ENCODE results near the gene C10orf71.

The C10orf71 gene

GRCh38 chr10:49294731-49295130 lies 4.2 kb upstream of the C10orf71 start:
- no peak for DNase-seq

DNA sequence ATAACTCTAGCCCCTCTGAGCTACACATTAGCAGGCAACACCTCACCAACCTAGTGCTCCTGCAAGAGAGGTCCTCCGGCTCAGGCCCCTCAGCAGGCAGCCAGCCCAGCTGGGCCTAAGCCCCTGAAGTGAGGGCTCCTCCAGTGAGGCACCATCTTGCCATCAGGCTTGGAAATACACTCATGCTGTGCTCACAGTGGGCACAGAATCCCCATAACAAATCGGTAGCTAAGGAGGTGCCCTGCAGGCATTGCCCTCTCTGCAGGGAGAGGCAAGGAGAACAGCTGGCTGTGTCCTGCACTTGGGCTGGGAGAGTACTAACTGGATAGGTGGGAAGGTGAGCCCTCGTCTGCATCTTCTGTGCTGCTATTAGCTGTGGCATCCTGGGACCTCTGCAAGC lies 3.7 kb upstream of the C10orf71 start:
- no peak for DNase-seq

GRCh38 chr10:49296382-49296781 lies 2.6 kb upstream of the C10orf71 start:
- DNase-seq, result no peak

- DNase-seq, result no peak
These were observed 2.1 kb upstream of the C10orf71 start for GRCh38 chr10:49296836-49297235.

DNA sequence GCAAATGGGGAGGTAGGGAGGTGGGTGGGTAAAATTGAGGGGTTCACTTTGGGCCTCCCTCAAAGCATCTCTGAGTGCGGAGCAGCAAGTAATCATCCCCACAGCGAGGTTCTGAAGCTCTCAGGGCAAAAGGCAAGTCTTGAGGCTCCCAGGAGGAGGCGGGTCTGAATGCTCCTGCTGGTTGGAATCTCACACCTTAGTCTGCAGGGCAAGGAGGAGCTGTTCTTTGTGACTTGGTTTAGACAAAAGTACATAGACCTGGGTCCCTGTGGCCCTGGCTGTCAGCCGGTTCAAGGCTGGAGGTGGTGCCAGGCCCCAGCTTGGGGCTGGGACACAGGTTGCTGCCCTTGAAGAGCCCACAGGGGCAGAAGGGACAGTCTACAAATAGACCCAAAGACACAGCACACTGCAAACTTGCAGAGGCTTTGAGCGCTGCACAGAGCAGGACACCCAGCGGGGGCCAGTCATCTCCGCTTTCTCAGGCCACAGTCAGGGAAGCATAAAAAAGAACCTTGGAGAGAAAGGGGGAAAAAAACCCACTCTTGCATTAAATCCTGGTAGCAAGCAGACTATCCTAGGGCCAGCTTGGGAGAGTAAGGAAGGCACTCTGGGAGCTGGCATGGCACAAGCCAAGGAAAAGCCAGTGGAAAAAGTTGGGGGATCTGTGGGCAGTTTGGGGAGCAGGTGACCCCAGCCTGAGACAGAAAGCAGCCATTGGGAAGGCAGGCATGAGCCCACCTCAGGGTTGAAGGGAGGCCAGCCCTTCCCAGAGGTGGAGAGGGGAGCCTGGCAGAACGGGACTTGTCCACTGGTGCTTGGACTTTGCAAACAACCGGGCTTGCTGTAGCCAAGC lies 926 bp upstream of the C10orf71 start:
- no peak for DNase-seq

DNA sequence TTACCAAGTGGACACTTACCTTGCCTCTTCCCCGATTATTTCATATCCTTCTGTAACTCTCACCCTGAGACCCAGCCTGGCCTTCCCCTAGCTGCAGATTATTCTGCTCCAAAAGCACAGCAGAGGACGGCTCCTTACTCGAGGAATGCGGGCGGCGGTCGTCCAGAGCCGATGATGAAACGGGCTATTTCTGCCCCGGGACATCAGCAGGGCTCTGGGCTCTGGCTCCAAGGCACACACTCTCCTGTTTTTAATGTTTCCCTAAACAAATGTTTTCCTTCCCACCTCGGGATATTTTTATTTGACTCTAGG lies 343 bp upstream of the C10orf71 start:
- no peak for DNase-seq

DNA sequence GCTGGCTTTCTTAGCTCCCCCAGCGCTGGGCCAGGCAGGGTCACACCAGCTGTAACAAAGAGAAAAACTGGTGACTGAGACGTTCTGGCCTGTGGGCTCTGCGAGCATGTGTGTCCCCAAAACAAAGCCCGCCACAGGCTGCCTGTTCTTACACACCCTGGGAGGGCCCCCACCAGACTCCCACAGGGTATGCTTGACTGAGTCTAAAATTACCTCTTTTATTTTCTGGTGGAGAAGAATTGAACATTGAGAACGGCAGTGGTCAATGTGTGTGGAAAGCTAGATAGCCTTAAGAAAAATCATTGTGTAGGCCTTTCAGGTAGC lies 808 bp downstream of the C10orf71 start:
- DNase-seq, result no peak

DNA sequence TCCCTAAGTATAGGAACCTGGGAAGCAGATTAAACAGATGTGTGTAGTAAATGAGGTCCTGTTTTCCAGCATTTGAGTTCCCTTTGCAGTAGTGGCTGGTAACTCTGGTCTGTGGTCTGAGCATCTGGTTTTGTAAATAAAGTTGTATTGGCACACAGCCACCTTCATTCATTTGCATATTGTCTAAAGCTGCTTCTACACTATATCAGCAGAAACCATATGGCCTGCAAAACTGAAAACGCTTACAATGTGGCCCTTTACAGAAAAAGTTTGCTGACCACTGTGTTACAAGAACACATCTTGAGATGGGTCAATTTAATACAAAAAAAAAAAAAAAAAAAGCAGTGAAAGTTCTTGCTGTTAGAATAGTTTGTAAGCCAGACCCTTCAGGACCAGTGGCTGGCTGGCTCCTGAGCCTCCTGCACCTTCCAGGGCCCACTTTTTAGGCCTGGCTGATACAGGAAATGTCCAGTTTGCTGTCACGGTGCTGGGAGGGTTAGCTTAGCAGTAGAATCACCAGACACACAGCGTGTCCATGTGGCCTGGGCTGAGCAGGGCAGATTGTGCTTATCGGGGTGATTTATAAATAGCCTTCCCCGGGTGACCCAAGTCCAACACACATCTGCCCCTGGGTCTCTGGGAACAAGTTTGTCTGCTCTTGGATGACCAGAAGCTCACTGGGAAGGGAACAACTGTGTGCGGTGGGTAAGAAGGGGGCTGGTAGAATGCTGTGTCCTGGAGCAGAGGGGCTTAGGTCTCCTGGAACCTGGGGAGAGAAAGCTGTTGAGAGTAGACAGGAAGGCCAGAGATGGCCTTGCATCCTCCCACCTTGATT lies 1.4 kb downstream of the C10orf71 start:
- no peak for DNase-seq

GRCh38 chr10:49301302-49301701 lies 2.3 kb downstream of the C10orf71 start:
- DNase-seq, result no peak

- no peak for DNase-seq
These were observed 3.1 kb downstream of the C10orf71 start for GRCh38 chr10:49302088-49302487.

DNA sequence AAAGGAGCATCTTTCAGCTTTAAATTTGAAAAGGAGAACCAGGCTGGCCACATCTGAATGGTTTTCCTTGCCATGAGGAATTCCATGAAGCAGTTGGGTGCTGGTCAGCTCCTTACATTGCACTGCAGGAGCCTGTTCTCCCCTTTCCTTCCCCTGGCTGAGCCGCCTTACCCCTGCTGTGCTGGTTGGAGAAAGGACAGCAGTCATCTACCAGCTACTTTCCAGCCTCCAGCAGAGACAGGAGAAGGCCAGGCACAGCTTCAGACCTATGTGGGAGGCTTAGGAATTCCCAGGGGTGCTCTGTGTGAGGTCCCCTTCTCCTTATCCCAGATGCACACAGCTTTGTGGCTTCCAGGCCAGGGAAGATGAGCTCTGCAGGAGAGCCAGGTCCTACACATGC lies 4.7 kb downstream of the C10orf71 start:
- no peak for DNase-seq

DNA sequence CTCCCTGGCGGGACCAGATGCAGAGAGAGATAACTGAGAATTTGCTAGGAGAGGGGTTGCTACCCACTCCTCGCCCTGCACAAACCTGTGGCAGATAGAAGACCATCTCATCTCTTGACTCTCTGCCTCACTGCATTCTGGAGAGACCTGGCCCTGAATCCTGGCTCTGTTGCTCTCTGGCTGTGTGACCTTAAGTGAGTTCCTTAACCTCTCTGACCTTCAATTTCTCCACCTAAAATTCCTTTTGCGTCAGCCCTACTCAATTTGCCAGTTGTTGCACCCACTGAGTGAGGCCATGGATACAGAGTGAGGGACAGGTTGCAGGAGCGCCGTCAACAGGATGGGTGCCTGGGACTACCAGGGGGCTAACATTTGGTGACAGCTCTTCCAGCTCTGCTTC lies 5.2 kb downstream of the C10orf71 start:
- no peak for DNase-seq

- DNase-seq, result no peak
These were observed 9.0 kb downstream of the C10orf71 start for GRCh38 chr10:49307921-49308320.

DNA sequence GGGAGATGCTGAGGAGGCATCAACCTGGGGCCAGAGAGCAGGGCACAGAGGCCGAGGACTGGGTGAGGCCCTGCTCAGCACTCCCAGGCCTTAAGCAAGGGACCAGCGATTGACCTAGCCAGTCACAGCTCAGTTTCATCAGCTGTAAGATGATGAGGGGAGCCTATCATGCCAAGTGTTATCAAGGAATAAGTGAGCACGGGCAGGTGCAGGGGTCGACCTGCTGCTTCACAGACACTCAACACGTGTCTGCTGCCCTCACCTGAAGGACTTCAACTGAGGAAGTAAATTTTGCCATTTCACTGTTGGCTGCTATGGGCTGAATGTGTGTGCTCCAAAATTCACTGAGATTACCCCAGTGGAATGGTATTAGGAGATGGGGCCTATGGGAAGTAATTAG lies 9.9 kb downstream of the C10orf71 start:
- no peak for DNase-seq

- no peak for DNase-seq
These were observed 10.9 kb downstream of the C10orf71 start for GRCh38 chr10:49309691-49310411.

DNA sequence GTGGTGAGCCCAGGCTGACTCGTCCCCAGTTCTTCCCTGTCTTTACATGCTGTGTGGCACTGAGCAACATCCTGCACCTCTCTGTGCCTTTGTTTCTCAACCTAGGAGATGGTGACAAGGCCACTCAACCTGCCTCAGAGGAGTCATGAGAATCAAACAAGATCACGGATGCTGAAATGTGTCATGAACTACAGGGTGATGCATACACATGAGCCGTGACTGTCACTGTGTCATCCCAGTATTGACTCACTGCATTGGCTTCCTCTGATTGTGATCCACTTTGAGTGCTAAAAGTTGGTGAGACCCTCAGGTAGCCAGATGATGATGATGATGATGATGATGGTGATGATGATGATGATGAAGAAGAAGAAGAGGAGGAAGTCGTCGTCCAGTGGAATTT lies 11.5 kb downstream of the C10orf71 start:
- peak; percentile 26 for DNase-seq

- no peak for DNase-seq
These were observed 12.1 kb downstream of the C10orf71 start for GRCh38 chr10:49310901-49311554.

- no peak for DNase-seq
These were observed 12.7 kb downstream of the C10orf71 start for GRCh38 chr10:49311555-49312236.

DNA sequence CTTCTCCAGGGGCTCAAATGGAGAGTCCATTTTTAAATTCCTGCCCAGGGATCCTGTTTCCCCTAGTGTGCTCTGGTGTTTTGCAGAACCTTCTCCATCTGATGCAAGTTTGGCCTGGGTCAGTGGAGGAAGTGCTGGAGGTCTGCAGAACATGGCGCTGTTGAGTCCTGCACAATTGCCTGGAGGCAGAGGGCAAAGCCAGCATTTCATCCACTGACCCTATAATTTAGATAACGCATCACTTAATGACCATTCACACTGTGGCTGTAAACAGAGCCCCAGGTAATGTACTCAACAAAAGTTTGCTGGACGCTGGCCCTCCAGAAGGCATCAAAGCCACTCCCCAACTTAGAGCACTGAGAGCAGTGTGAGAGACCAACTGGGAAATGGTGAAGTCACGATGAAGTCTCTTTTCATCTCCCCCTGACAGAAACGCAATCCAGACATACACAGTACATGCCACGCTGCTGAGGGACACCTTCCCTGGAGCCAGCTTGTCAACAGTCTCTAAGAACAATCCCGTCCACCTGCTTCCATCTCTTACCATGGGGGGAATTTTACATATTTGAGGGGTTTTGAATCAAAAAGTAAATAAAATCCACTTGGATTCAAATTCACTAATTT lies 13.4 kb downstream of the C10orf71 start:
- no peak for DNase-seq

GRCh38 chr10:49313501-49314070 lies 14.6 kb downstream of the C10orf71 start:
- DNase-seq, result no peak

DNA sequence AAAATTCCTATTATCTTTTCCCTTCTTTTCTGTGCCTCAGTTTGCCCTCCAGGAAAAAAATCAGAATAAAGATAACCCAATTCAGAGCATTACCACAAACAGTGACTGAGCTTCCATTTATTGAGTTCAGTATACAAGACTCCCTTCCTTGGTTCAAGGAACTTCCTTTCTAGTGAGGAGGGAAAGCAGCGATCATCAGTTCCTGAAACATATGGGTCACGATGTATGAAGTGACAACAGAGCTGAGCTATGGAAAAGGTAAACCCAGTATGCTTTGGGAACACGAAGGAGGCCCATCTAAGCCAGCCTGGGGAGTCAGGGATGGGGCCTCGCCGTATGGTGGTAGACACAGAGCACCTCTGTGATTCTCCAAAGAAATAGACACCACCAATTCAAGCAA lies 15.8 kb downstream of the C10orf71 start:
- no peak for DNase-seq

DNA sequence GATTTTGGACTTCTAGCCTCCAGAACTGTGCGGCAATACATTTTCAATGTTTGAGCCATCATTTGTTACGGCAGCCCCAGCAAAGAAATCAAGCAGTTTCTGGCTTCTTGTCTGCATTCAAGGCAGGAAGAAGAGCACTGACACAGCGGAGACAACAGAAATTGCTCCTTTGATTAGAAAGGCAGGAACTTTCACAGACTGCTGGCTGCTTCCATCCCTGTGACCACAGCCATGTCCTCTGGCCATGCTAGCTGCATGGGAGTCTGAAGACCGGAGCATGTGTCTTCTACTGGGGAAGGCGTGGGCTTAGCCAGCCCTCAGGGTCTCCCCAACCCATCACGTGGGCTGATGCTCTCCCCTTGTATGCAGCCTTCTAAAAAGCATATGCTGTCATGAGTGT lies 19.1 kb downstream of the C10orf71 start:
- DNase-seq, result no peak
